Dermis blood vessel endothelial cell (primary cell): ENCODE measurements around the gene AGT. TPM values are rescaled to one million over a fixed set of nuclear protein-coding genes. Genes with fewer than 3 reads are reported as not detected.

Source experiments
- DNase-seq: peaks from one replicate; pipeline ENCODE4 v3.0.0; 2010
- total RNA-seq: library from RNA; depleted of rRNA; stranded (reverse); fragments of >200 nt; gene quantifications from 2 replicates; pipeline ENCODE4 v1.2.3, GENCODE V29; 2014

The AGT gene
- under 0.01 TPM in 1 of 2 replicates, not detected in the other for total RNA-seq

- no peak for DNase-seq
Observed at GRCh38 chr1:230713915-230714764, at the start of gene AGT. AGT (minus strand) TSS chr1:230714122; CDS start chr1:230710823, 3,299 bp downstream.

DNA sequence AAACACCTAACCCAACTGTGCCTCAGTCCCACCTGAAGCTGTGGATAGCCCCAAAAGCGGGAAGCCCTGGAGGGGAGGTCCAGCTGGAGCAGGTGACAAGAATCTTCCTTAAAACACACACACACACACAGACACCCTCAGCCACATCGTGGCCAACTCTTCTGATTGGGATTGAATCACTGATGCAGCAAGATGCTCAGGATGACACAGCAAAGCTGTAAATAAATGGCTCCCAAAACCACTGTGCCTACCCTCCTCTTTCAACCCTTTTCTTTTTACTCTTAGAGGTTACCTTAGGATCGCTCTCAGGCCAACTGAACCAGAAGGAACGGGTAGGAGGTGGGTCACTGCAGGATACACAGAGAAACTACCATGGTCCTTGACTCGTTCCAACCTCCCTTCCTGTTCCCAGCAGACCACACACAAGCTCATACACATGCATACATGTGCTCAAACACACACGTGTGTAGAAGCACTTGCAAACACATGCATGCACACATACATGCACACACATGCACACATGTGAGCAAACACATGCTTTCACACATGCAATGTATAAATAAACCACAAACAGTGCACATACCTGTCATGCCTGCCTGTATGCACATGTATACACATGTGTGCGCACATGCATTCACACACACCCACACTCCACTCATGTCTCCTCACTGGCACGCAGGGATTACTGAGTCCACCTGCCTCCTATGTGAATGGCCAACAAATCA, 47.7 kb upstream of the AGT start:
- no peak for DNase-seq

DNA sequence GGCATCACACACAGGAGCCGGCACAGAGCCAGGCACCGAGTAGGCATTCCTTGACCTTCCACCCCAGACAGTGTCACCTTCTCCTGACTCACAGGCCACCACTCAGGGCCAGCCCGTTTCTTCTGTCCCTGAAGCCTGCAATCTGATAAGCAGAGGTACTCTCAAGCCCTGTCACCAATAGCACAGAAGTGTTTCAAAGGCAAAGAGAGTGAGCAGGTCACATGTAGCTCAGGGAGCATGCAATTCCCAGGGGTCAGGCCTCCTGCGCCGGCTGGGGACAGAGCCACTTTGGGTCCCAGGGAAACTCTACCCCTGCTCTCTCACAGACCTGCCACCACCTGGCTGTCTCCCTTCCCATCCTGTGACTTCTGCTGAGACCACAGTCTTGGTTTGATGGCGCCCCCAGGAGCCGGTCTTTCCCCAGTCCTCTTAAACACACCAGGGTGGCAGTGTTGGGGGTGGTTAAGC, 46.5 kb upstream of the AGT start:
- no peak for DNase-seq

- DNase-seq, result no peak
Observed at GRCh38 chr1:230759369-230760065, 45.6 kb upstream of the AGT start.

DNA sequence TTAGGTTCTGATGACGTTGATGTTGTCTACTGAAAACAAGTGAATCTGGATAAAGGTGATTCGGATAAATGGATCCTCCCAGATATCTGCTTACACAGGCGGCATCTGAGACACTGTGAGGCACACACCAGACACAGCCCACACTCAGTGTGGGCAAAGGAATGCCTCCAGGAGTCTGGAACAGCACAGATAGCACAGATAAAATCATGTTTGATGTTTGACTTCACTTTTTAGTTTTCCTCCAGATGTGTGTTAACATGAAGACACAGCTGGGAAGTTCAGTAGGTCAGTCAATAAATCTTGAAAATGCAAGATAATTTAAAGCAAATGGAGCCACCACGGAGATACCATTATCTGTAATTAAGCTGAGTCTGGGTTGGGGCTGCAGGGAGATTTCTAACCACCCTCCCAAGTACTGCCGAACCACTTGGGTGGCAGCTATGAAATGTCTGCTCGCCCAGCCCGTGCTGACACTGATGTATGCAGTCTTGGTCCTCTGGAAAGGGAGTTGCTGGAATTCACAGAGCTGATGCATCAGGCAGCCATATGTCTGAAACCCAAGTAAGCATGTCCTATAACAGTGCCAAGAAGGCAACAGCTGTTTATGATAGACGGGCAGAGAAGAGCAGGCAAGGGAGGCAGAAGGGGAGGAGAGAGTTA, 44.9 kb upstream of the AGT start:
- DNase-seq, result no peak

DNA sequence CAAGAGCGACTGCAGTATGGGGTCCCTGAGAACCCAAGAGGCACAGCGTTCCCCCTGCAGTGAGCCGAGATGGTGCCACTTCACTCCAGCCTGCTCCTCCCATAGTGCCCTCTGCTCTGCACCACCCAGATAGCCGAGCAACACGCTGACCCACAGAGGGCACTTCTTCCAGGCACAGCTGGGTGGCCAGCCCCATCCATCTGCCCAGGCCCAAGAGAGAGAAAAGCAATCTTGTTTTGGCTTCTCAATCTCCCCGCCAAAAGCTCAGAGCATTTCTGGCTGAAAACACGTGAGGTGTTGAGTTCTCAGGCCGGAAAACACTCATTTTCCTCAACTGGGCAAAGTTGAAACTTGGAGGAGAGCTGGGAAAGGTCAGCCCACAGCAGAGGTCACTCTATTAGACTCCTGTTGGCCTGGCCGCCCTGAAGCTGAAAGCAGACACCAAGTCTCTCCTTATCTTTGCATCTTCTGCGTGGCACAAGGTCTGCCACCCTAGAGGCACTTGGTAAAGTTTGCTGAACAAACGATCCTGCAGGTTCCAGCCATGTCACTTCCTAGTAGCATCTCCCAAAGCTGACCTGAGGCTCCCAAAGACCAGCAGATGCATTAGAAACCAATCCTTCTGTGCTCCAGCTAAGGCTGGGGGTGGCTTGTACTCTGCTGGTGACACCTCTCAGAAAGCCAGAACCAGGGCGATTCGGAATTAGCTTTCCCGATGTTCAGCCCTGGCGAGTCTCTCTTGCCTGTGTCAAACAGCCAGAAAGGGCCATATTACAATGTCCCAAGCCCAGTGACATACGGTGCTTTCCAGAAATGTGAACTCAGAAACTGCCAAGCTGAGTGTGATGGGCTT, 44.2 kb upstream of the AGT start:
- DNase-seq, result no peak

DNA sequence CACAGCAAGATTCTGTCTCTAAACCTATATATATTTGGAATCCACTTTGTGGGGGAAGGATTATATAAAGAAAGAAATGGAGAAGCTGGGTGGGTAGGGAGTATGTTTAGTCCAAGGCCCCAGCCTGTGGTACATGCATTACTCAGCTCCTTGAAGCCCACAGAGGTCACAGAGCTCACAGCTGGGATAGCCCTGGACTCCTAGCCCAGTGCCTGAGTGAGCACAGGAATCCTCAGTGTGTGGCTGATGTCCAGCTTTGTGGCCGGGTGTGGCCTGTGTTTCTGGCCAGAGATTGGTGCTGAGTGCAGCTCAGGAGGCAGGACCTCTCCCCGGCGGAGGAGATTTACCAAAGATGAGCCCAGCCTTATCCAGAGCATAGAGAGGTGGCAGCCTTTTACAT, 40.9 kb upstream of the AGT start:
- DNase-seq, result no peak

GRCh38 chr1:230753586-230754251, 39.8 kb upstream of the AGT start:
- DNase-seq, result peak; percentile 44

DNA sequence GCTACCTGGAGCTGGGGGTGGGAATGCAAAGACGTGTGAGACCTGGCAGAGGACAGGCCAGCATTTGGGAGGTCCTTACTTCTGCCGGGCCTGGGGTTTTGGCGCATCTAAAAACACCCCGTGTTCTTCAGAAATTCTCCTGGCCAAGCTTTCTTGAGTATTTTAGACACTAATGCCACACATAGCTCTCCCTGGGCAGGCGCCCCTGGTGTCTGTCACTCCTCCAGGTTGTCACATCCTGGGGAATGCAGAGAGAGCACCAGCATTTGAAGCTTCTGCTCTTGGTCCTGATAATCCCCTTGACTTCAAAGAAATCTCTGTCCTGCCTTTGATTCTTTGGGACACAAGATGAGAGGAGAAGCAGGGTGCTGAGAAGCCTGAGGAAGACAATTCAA, 39.3 kb upstream of the AGT start:
- DNase-seq, result no peak

DNA sequence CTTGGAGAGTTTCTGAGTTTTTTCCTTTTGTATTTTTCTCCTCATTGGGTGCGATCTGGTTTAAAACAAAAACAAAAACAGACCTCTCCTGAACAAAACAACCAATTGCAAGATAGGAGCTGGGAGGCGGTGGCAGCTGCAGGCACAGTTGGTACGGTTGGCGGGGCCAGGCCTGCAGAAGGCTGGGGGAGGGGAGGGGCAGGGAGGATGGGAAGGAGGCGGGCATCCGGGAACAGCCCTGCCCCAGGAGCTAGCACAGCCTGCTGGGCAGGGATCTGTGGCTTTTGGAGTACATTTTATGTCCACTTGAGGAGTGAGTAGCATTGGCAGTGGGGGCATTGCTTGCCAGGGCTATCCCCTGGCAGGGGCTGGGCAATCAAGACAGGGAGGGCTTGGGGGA, 38.5 kb upstream of the AGT start:
- DNase-seq, result no peak

DNA sequence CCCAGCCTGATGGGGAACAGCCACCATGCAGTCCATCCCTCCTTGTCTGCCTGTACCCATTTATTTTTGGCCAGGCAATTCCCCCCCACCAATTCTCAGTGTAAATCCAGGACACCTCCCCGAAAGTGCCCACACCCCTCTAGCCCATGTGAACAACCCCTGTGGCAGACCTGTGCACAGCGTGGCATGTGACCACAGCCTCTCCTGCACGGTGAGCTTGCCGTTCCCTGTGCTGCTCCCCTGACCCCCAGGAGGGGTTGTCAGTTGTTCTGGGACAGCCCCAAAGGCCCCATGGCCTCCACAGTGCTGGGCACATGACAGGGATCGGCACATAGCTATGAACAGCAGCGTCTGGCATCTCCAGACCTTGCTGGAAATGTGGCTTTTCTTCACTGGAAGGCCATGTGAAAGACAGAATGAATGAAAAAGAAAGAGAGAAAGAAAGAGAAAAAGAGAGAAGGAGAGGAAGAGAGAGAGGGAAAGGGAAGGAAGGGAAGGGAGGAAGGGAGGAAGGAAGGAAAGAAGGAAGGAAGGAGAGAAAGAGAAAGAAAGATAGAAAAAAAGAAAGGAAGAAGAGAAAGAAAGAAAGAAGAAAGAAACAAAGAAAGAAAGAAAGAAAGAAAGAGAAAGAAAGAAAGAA, 37.2 kb upstream of the AGT start:
- no peak for DNase-seq

DNA sequence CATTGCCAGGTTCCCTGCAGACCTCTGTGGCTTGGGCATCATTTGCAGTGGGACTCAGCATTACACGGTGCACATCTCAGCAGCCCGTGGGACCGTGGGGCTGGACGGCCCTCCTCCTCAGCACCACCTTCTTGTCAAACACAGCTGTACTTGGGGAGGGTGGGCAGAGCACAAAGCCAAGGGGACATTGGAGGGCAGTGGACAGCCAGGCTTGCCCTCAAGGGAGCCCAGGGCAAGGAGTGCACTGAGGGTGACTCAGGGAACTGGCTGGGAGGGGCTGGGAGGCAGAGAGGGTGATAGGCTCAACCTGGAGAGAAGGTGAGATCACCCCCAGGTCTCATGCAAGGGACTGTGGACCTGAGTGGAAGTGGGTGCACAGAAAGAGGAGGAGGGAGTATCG, 36.7 kb upstream of the AGT start:
- DNase-seq, result no peak

GRCh38 chr1:230749635-230750034, 35.7 kb upstream of the AGT start:
- no peak for DNase-seq

DNA sequence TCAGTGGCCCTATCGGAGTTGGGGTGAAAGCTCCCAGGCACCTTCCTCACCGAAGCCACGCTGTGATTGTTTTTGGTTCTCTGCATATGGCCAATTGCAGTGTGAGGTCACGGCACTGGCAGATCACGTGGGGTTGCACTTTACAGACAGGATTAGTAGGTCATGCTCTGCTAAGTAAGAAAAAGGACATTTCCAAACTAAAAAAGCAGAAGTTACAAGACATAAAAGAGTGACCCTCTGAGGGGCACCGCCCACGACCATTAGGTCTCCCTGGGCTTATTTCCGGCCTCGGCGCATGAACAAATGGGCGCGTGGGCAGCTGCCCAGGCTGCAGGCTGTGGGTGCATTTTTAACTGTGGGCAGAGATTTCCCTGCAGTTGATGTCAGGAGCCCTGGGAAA, 35.2 kb upstream of the AGT start:
- no peak for DNase-seq

- no peak for DNase-seq
Observed at GRCh38 chr1:230747890-230748800, 34.2 kb upstream of the AGT start.

DNA sequence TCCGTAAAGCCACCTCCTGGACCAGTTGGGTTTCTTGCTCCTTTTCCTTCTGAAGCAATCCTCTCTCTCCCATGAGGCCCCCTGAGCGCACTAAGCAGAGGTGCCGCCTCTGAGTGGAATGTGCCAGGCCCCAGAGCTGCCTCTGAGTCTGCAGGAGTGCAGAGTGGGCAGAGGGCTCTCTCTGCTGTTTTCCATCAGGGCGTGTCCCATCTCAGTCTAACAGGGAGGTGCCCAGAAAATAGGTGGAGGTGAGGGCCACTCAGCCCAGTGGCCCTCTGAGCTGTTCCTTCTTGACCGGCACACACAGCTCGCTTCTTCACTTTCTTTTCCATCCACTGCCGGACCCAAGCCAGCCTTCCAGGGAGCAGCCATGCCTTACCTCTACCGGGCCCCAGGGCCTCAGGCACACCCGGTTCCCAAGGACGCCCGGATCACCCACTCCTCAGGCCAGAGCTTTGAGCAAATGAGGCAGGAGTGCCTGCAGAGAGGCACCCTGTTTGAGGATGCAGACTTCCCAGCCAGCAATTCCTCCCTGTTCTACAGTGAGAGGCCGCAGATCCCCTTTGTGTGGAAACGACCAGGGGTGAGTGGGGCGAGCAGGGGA, 33.3 kb upstream of the AGT start, which contains the start of gene CAPN9:
Gene CAPN9 (plus strand): TSS at position 262 of the 604 bp plus-strand sequence. CDS start 109 bp downstream, at position 371.
- DNase-seq, result no peak

GRCh38 chr1:230746617-230747016, 32.7 kb upstream of the AGT start:
- DNase-seq, result no peak

DNA sequence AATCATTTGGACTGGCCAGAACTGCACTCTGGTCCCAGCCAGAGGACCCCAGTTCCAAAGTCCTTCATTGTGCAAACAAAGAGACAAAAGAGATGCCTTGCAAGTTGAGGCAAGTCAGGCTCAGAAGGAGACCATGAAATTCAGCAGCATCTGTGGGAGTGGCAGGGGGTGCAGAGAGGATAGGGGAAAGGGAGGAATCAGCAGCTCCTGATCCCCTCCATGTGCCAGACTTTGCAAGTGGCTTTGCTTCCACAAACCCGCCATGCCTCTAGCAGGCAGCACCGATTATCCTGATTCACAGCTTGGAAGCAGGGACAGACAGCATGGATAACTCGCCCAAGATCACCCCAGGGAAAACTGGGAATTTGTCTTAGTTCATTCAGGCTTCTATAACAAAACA, 31.1 kb upstream of the AGT start:
- no peak for DNase-seq

DNA sequence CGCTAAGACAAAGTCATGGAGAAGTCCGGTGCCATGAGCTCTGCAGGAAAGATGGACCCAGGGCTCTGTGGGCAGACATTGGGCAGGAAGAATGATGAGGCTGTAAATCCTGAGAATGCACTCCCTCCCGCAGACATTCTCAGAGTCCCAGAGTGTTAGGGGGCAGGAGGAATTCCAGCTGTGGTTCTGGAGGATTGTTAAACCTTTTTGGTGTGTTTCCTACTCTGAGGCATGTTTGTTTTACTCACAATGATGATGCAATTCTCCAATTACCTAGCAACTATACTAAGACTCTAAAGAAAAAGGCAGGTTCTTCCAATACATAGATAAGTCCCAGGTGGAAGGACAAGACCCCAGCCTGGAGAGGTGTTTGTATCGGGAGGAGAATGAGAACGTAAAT, 30.5 kb upstream of the AGT start:
- no peak for DNase-seq
